GM12801 (cell line): ENCODE results near the gene GLMP.

Experiments used
- CTCF ChIP-seq: IDR thresholded peaks from one replicate; pipeline ENCODE4 v1.5.1; 2011; ENCODE audit warnings: control low read depth; ENCODE audit not compliant: insufficient read length; ENCODE audit errors: extremely low read depth

Gene GLMP

DNA sequence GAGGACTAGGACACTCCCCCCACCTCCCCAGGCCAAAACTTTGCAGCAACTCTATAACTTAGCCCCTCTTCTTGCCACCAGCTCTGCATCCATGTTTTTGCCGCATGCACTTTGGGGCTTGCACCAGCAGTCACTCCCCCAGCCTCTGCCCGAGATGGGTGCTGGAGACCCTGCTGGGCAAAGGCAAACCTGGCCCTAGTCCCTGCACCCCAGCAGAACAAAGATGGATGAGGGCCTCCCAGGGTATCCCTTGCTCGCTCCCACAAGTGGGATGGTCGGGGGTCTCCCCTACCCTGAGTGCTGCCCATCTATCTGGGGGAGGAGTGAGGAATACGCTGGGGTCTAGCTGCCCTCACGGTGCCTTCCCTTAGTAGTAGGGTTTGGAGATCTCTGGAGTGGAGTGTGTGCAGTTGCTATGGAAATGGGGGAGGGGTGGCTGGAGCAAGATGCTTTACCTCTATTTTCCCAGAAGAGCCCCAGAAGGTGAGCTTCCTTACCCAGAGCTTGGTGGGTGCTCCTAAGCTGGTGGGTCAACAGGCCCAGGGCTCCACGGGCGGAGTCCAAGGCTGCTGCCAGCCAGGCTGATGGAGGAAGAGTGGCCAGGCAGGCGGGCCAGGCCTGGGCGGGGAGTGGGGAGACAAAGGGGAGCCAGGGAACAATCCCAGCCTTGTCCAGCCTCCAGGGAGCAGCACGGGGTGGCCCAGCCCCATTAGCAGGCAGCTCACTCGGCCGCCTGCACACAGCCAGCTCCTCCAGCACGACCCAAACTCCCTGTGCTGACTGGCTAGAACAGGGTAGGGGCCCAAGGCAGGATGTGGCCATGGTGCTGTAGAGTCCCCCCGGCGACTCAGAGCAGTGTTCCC, 47.8 kb downstream of the GLMP start, which contains the start of gene PAQR6:
Gene PAQR6 (minus strand): TSS at position 597 of the 863 bp plus-strand sequence. CDS start 1,325 bp downstream, outside the sequence.
- TF ChIP-seq CTCF: no peak

DNA sequence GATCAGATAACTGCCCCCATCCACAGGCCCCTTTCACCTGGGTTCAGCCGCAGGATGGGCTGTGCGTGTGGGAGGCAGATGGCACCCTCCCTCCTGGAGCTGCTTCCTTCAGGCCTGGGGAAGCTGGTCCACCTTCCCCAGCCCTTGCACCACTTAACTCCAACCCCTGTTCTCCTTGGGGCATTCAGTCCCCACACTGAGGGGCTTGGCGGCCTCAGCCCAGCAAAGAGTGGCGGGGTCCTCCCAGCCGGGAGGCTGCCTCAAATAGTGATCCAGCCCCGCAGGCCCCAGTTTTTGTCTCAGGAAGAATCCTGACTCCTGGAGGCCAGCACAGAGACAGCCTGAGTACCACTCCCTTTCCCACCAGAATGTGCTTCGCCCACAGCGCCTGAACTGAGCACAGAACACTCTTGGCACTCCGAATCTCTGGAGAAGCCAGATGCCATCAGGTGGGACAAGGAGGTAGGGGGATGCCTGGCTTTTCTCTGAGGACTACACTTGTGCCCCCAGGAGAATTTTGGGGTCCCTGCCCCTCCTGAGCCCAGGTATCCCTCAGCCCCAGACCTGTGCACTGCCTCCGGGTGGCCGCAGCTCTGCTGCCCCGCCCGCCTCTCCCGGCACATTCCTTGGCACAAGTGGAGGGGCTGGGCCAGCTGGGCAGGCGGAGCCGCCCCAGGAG, 48.6 kb downstream of the GLMP start:
- TF ChIP-seq CTCF: no peak

DNA sequence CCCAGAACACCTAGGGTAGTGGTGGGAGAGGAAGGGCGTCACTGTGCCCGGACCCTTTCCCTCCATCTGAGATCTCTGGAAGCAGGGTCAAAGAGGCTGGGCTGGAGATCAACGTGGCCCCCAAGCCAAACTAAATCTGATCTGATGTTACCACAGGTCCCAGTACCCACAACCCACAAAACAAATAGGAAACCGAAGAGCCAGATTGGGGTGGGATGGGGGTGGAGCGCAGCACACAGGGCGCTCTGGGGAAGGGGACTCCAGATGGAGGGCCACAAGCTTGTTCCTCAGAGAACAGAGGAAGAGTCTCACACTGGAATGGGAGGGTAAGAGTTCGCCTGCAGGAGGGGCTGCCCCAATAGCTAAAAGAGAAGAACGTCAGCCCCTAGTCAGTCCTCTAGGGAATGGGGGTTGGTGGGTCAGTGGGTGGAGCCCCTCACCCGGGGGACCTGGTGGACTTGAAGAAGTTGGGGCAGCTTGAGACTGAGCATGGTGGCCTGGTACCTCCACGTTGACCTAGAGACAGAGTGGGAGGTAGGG, 49.2 kb downstream of the GLMP start:
- TF ChIP-seq CTCF: no peak

DNA sequence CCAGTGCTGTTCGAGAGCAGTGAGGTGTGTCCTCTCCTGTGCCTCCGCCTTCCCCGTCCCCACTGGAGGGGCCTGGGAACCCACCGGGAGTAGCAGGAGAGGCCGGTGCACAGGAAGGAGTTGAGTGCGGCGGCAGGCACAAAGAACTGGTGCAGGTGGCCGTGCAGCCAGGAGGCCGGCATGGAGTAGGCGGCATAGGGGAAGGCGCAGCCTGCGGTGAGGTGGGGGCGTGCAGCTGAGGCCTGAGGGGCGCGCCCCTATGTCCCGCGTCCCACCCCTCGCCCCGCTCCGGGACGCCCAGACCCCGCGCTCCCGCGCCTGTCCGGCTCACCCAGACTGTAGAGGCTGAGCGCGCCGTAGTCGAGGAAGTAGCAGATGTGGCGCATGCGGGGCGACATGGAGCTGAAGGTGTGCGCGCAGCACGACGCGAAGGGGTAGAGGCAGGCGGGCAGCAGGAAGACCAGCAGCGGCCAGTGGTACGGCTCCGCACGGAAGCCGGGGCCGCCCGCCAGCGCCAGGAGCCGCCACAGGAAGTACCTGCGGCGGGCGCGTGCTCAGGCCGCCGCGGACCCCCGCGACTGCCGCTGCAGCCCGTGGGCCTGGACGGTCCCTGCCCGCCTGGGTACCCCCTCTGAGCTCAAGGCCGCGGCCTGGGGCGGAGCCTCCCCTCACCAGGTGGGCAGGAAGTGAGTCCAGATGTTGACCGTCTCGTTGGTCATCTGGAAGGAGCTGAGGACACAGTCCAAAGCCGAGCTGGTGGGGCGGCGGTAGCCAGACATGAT, 49.8 kb downstream of the GLMP start:
- TF ChIP-seq CTCF: no peak

- TF ChIP-seq CTCF: no peak
These were observed 50.8 kb downstream of the GLMP start for GRCh38 chr1:156244712-156245111.

GRCh38 chr1:156244126-156244525, 51.4 kb downstream of the GLMP start:
- no peak for TF ChIP-seq CTCF

- TF ChIP-seq CTCF: no peak
These were observed 52.7 kb downstream of the GLMP start for GRCh38 chr1:156242738-156243137.
